GM12801 (cell line): ENCODE measurements around the gene CEP112.

Experiments used
- CTCF ChIP-seq: IDR thresholded peaks from one replicate; pipeline ENCODE4 v1.5.1; 2011; ENCODE audit warnings: control low read depth; ENCODE audit not compliant: insufficient read length; ENCODE audit errors: extremely low read depth

CEP112 gene

GRCh38 chr17:65743308-65743655, 448.7 kb downstream of the CEP112 start:
- TF ChIP-seq CTCF = no peak

- TF ChIP-seq CTCF = no peak
These were observed 449.3 kb downstream of the CEP112 start for GRCh38 chr17:65742403-65743307.

- TF ChIP-seq CTCF = no peak
These were observed 450.2 kb downstream of the CEP112 start for GRCh38 chr17:65741710-65742109.

GRCh38 chr17:65739034-65739433, 452.9 kb downstream of the CEP112 start:
- no peak for TF ChIP-seq CTCF

- no peak for TF ChIP-seq CTCF
These were observed 454.5 kb downstream of the CEP112 start for GRCh38 chr17:65737451-65737850.

- no peak for TF ChIP-seq CTCF
These were observed 458.6 kb downstream of the CEP112 start for GRCh38 chr17:65733314-65733713.

- no peak for TF ChIP-seq CTCF
These were observed 461.2 kb downstream of the CEP112 start for GRCh38 chr17:65730711-65731169.
